Endothelial cell (in vitro differentiated cells): Measurements from ENCODE around the gene RGS3. TPM values are rescaled to one million over a fixed set of nuclear protein-coding genes. Genes with fewer than 3 reads are reported as not detected.

Source experiments
- DNase-seq: peaks from one replicate; pipeline ENCODE4 v3.0.0; 2021; ENCODE audit warnings: low spot score
- H3K27ac Mint-ChIP-seq: one replicate; pipeline ENCODE4 v1.8.0; 2021; ENCODE audit warnings: mixed read lengths, inconsistent platforms; ENCODE audit not compliant: unreplicated experiment
- H3K27me3 Mint-ChIP-seq: one replicate; pipeline ENCODE4 v1.8.0; 2021; ENCODE audit warnings: mild to moderate bottlenecking, moderate library complexity, mixed read lengths, inconsistent platforms; ENCODE audit not compliant: unreplicated experiment
- H3K36me3 Mint-ChIP-seq: one replicate; pipeline ENCODE4 v1.8.0; 2021; ENCODE audit warnings: mild to moderate bottlenecking, low read depth, mixed read lengths, inconsistent platforms; ENCODE audit not compliant: unreplicated experiment
- H3K4me1 Mint-ChIP-seq: one replicate; pipeline ENCODE4 v1.8.0; 2021; ENCODE audit warnings: mild to moderate bottlenecking, mixed read lengths, inconsistent platforms; ENCODE audit not compliant: unreplicated experiment
- H3K4me3 Mint-ChIP-seq: one replicate; pipeline ENCODE4 v1.8.0; 2021; ENCODE audit warnings: mild to moderate bottlenecking, mixed read lengths, inconsistent platforms; ENCODE audit not compliant: unreplicated experiment
- H3K9me3 Mint-ChIP-seq: one replicate; pipeline ENCODE4 v1.8.0; 2021; ENCODE audit warnings: mixed read lengths, inconsistent platforms; ENCODE audit not compliant: unreplicated experiment
- total RNA-seq: library from RNA; stranded (reverse); fragmentation: NEBNext Ultra II Directional; extraction: Animal tissue kit (Norgen Biotek cat#: 25700); gene quantifications from one replicate; pipeline ENCODE4 v1.2.1, GENCODE V29; 2021; ENCODE audit not compliant: unreplicated experiment
- TF ChIP-seq, protein P1 (sequence below): fragments of 200-600 bp; sonication (generic); IDR thresholded peaks from one replicate; pipeline ENCODE4 v1.5.0; 2021; ENCODE audit warnings: antibody characterized with exemption; ENCODE audit not compliant: unreplicated experiment

RGS3 gene
- total RNA-seq, 1 donor from 2014 or later = 474 TPM

DNA sequence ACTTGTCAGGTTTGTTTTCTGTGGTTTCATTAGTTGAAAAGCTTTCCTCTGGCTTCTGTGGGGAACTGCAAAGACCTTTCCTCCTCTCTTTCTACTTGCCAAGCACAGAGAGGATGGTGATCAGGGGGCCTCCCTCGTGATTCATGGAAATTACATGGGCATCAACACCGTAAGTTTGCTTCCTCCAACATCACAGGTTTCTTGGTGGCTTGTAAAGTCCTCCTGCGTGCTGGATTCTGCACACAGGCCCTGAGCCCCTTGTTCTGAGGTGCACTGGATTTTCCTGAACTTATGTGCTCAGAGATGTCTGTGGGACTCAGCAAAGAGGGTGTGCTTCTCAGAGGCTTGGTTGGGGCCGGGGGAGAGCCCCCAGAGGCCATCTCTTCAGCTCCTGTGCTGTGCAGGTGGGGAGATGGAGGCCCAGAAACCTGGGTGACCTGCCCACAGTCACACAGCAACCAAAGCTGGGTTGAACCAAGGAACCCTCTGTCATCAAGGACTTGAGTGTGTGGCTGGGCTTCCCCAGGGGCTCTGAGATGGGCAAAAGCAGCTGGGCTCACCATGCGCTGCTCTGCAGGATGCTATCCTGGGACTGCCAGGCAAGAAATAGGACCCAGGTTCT lies 36.5 kb downstream of the RGS3 start:
- Mint-ChIP-seq H3K4me1 (peaks cover 48% of the 10 kb centered on the region), H3K27ac (no peak overlapping the region), H3K36me3 (peaks cover 37% of the 10 kb centered on the region), H3K9me3 (no peaks in the 10 kb centered on the region), H3K27me3 (peaks cover 26% of the 10 kb centered on the region), H3K4me3 (peak overlapping the region; percentile 100)
- TF ChIP-seq, protein P1, sequence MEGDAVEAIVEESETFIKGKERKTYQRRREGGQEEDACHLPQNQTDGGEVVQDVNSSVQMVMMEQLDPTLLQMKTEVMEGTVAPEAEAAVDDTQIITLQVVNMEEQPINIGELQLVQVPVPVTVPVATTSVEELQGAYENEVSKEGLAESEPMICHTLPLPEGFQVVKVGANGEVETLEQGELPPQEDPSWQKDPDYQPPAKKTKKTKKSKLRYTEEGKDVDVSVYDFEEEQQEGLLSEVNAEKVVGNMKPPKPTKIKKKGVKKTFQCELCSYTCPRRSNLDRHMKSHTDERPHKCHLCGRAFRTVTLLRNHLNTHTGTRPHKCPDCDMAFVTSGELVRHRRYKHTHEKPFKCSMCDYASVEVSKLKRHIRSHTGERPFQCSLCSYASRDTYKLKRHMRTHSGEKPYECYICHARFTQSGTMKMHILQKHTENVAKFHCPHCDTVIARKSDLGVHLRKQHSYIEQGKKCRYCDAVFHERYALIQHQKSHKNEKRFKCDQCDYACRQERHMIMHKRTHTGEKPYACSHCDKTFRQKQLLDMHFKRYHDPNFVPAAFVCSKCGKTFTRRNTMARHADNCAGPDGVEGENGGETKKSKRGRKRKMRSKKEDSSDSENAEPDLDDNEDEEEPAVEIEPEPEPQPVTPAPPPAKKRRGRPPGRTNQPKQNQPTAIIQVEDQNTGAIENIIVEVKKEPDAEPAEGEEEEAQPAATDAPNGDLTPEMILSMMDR = no peak
- no peak for DNase-seq

DNA sequence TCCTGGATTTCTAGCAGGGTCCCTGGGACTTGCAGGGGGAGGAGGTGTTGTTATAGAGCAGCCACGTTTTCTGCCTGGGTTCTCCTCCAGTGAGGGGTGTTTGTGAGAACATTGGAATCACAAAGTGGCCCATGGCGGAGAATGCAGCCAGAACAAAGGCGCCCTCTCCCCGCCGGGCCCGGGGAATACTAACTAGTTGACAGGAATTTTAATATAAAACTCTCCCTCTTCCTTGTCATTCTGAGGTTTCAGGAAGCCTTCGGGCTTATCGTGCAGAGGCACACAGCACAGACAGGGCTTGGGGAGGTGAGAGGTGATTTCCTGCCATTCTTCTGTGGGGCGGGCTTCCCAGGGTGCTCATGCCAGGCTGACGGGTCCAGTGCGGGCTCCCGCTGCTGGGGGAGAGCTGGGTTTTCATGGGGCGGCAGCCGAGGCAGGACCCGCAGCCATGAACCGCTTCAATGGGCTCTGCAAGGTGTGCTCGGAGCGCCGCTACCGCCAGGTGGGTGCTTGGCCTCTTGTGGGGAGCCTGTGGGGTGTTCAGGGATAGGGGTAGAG lies 37.7 kb downstream of the RGS3 start:
- H3K4me1 Mint-ChIP-seq = peaks cover 59% of the 10 kb centered on the region
- peak; percentile 81 for DNase-seq

DNA sequence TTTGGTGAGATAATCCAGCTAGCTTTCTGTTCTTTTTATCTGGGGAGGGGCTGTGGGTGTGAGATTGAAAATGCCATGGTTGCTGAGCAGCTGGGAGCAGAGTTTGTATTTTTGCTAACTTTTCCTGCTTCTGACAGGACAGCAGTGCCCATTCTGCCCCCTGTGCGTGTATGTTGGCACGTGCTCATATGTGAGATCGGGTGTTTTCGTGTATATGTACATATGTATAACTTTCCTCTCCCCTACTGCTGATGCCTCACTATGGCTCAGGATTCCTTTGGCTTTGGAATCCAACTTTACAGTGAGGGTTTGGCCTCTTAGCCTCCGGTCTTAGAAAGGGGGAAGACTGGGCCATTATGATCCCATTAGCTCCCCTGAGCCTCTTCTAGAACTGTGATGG lies 38.3 kb downstream of the RGS3 start:
- H3K27ac Mint-ChIP-seq = peak overlapping the region; percentile 100
- H3K36me3 Mint-ChIP-seq = peaks cover 52% of the 10 kb centered on the region
- TF ChIP-seq, protein P1 = no peak
- no peak for DNase-seq
- H3K27me3 Mint-ChIP-seq = peaks cover 29% of the 10 kb centered on the region
- H3K9me3 Mint-ChIP-seq = no peaks in the 10 kb centered on the region
- H3K4me1 Mint-ChIP-seq = peaks cover 59% of the 10 kb centered on the region
- peak overlapping the region; percentile 100 for H3K4me3 Mint-ChIP-seq

More for the DNA sequence above, 37.7 kb downstream of the RGS3 start:
- TF ChIP-seq, protein P1 = no peak
- Mint-ChIP-seq H3K27me3 (peaks cover 29% of the 10 kb centered on the region), H3K4me3 (peak overlapping the region; percentile 100), H3K9me3 (no peaks in the 10 kb centered on the region), H3K27ac (peak overlapping the region; percentile 100), H3K36me3 (peaks cover 48% of the 10 kb centered on the region)

DNA sequence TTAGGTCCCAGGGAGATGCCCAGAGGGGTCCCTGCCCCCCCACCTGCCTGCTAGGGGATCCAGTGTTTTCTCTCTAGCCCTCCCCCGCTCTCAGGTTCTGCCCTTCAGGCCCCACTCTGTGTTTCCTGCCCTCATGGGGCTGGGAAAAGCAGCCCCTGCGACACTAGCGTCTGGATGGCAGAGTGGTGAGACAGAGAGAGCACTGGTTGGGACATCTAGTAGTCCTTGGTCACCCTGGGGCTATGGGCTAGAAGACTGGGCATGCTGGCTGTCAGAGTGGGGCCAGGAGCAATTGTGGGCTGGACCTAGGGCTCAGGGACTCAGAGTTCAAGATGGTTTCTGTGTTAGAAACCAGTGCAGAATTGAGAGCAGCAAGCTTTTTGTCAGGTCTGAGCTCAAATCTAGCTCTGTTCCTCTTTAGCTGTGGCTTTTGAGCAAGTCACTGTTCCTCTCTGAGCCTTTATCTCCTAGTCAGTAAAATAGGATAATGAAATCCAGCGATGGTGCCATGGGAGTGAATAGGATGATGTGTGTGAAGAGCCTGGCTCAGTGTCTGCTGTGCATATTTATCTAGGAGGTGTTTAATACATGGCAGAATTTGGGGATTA lies 39.0 kb downstream of the RGS3 start:
- no peaks in the 10 kb centered on the region for H3K9me3 Mint-ChIP-seq
- peaks cover 66% of the 10 kb centered on the region for H3K4me1 Mint-ChIP-seq
- peaks cover 29% of the 10 kb centered on the region for H3K27me3 Mint-ChIP-seq
- no peak for DNase-seq
- TF ChIP-seq, protein P1 = no peak
- peak overlapping the region; percentile 100 for H3K4me3 Mint-ChIP-seq
- peak overlapping the region; percentile 100 for H3K27ac Mint-ChIP-seq
- H3K36me3 Mint-ChIP-seq = peaks cover 59% of the 10 kb centered on the region

DNA sequence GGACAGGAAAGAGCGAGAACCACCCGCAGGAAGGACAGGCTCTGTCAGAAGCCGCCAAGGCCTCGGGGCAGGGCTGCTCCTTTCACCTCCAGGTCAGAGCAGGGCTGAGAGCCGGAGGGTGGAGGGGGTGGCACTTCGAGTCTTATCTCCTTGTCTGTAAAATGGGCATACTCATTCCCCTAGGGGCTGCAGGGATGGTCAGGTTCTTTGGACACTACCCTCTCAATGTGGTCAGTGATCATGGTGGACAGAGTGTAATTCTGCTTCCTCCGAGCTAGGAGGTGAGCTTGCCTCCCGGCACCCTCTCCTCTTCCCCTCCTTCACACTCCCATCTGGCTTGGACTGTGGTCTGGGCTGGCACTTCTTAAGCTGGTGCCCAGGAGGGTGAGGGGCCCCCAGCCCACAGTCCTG lies 39.6 kb downstream of the RGS3 start:
- TF ChIP-seq, protein P1 = no peak
- peak; percentile 35 for DNase-seq
- Mint-ChIP-seq H3K36me3 (peaks cover 65% of the 10 kb centered on the region), H3K9me3 (no peaks in the 10 kb centered on the region), H3K4me3 (peak overlapping the region; percentile 100), H3K4me1 (peaks cover 72% of the 10 kb centered on the region), H3K27me3 (peaks cover 29% of the 10 kb centered on the region), H3K27ac (peak overlapping the region; percentile 100)
